HCT116 (cell line): ENCODE measurements around the gene DCP1B.

Source experiments
- CTCF ChIP-seq, 3 experiments: fragments of 200-600 bp in 1 of 3; sonication (generic) in 1 of 3; IDR thresholded peaks in 2 of 3; conservative IDR thresholded peaks in 1 of 3; 2 replicates each; pipeline ENCODE4 v1.5.1; 2012 to 2017; ENCODE audit warnings: low read depth in 2 of 3, low read length in 2 of 3, antibody characterized with exemption in 1 of 3, borderline replicate concordance in 1 of 3, control low read depth in 1 of 3, mild to moderate bottlenecking in 1 of 3, mixed read lengths in 1 of 3, mixed run types in 1 of 3, moderate library complexity in 1 of 3; ENCODE audit not compliant: insufficient read depth in 1 of 3
- EZH2 ChIP-seq: fragments of 200-600 bp; sonication (generic); IDR thresholded peaks from 2 replicates; pipeline ENCODE4 v1.6.1; 2017; ENCODE audit warnings: antibody characterized with exemption, mixed run types
- JUND ChIP-seq: IDR thresholded peaks from 2 replicates; pipeline ENCODE4 v1.6.1; 2012
- MAX ChIP-seq: IDR thresholded peaks from 2 replicates; pipeline ENCODE4 v1.6.1; 2012
- POLR2A ChIP-seq: IDR thresholded peaks from 2 replicates; pipeline ENCODE4 v1.7.0; 2011; ENCODE audit warnings: borderline replicate concordance; ENCODE audit not compliant: insufficient read depth, insufficient read length; ENCODE audit errors: extremely low read depth
- RAD21 ChIP-seq: IDR thresholded peaks from 2 replicates; pipeline ENCODE4 v1.6.1; 2012; ENCODE audit warnings: low read depth, mild to moderate bottlenecking
- SIN3A ChIP-seq: IDR thresholded peaks from 2 replicates; pipeline ENCODE4 v1.6.1; 2012; ENCODE audit warnings: low read depth
- SP1 ChIP-seq: IDR thresholded peaks from 2 replicates; pipeline ENCODE4 v1.6.1; 2012; ENCODE audit warnings: low read depth

DNA sequence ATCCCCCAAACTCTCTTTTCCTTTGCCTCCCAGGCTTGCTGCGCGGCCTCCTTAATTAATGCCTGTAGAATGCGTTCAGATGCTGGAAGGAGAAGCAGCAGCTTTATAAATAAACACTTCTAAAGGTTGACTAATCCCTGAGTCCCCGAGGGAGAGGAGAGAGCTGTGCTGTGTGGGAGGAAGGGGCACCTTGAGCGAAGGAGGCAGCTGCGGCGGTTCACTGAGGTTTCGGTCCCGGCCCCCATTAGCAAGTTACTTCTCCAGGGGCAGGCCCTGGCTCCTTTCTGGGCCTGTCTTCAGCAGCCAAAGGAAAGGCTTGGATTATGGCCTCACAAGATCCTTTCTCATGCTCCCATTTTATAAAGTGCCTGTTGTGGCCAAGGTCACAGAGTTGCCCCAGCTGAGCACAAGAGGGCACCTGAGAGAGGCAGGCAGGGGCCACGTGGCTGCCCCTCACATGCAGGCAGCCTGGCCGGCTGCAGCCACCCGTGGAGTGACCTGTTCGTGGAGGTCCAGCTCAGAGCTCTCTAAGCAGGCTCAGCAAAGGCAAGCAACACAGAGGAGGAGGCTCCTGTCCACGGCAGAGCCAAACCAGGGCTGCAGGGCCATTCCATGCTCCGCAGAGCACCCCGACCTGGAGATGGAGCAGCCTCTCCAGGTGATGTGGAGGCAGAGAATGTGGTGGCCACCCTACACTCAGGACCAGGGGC is 70.8 kb downstream of the DCP1B start:
- TF ChIP-seq CTCF (IDR thresholded peaks at IDR 0.05 in 2 of 3, conservative IDR thresholded peaks at IDR 0.05 in 1 of 3; ENCODE audit: borderline replicate concordance in 1 of 3, insufficient read depth in 1 of 3, low read depth in 2 of 3, low read length in 2 of 3) (no peak), SIN3A (no peak), RAD21 (no peak), JUND (no peak), POLR2A (no peak), MAX (no peak), SP1 (no peak), EZH2 (no peak)
